HG02852 (cell line): ENCODE measurements around the gene SLC25A47.
"Not testable (repeated sequence)": the region's sequence is repeated elsewhere in the genome, so short reads cannot be mapped to it uniquely, and the experiment has no call there.

Source experiments
- ATAC-seq: cut with Tn5 transposase; IDR thresholded peaks from one replicate; pipeline ENCODE4 v1.9.1; 2021; ENCODE audit warnings: mild to moderate bottlenecking, moderate library complexity; ENCODE audit not compliant: unreplicated experiment

The SLC25A47 gene

GRCh38 chr14:100323121-100323941 lies at the start of gene SLC25A47:
SLC25A47 (plus strand) TSS chr14:100323339; CDS start chr14:100323415, 76 bp downstream.
- no peak for ATAC-seq

- ATAC-seq, result no peak
Observed at GRCh38 chr14:100274250-100274649, 48.9 kb upstream of the SLC25A47 start.

GRCh38 chr14:100275214-100275613 lies 47.9 kb upstream of the SLC25A47 start:
- ATAC-seq, result no peak

GRCh38 chr14:100278702-100279101 lies 44.4 kb upstream of the SLC25A47 start:
- ATAC-seq, result no peak

GRCh38 chr14:100279133-100279532 lies 44.0 kb upstream of the SLC25A47 start:
- ATAC-seq, result no peak

GRCh38 chr14:100279563-100279962 lies 43.6 kb upstream of the SLC25A47 start:
- ATAC-seq, result no peak

GRCh38 chr14:100281286-100282082 lies 41.7 kb upstream of the SLC25A47 start:
- ATAC-seq, result no peak

GRCh38 chr14:100282083-100282350 lies 41.1 kb upstream of the SLC25A47 start:
- ATAC-seq, result no peak

- no peak for ATAC-seq
Observed at GRCh38 chr14:100282766-100283419, 40.2 kb upstream of the SLC25A47 start.

- ATAC-seq, result not testable (repeated sequence)
Observed at GRCh38 chr14:100283436-100283835, 39.7 kb upstream of the SLC25A47 start.

GRCh38 chr14:100283984-100284881 lies 38.9 kb upstream of the SLC25A47 start:
- no peak for ATAC-seq

- ATAC-seq, result peak; percentile 80
Observed at GRCh38 chr14:100285021-100285912, 37.9 kb upstream of the SLC25A47 start.

- ATAC-seq, result no peak
Observed at GRCh38 chr14:100285913-100286400, 37.2 kb upstream of the SLC25A47 start.

- no peak for ATAC-seq
Observed at GRCh38 chr14:100286484-100287191, 36.5 kb upstream of the SLC25A47 start.

- no peak for ATAC-seq
Observed at GRCh38 chr14:100287202-100287997, 35.7 kb upstream of the SLC25A47 start.

- not testable (repeated sequence) for ATAC-seq
Observed at GRCh38 chr14:100287998-100288295, 35.2 kb upstream of the SLC25A47 start.

- no peak for ATAC-seq
Observed at GRCh38 chr14:100288382-100289185, 34.6 kb upstream of the SLC25A47 start.
